HepG2 (cell line): ENCODE data around the gene MYOZ3. TPM values are rescaled to one million over a fixed set of nuclear protein-coding genes. Genes with fewer than 3 reads are reported as not detected.

ENCODE experiments used
- BRCA1 ChIP-seq: sonication (generic); formaldehyde crosslinking; IDR thresholded peaks from 2 replicates; pipeline ENCODE4 v1.4.0; 2020; ENCODE audit warnings: missing genetic modification reagents
- EP300 ChIP-seq, 3 experiments: sonication (generic) in 1 of 3; formaldehyde crosslinking in 1 of 3; IDR thresholded peaks; 2 replicates each; pipeline versions ENCODE4 v1.5.1 to v1.6.1; 2011 to 2020; ENCODE audit warnings: low read depth in 2 of 3, low read length in 2 of 3, borderline replicate concordance in 1 of 3, improper control_type of control experiment in 1 of 3, mild to moderate bottlenecking in 1 of 3, missing genetic modification reagents in 1 of 3, moderate library complexity in 1 of 3
- HMG20A ChIP-seq: IDR thresholded peaks from 2 replicates; pipeline ENCODE4 v1.6.1; 2016; ENCODE audit warnings: borderline replicate concordance
- LCORL ChIP-seq, 2 experiments: fragments of 450-650 bp in 1 of 2; sonication (generic) in 1 of 2; formaldehyde crosslinking in 1 of 2; IDR thresholded peaks; 2 replicates each; pipeline versions ENCODE4 v1.5.0 to v1.6.1; 2017 to 2020; ENCODE audit warnings: antibody characterized with exemption in 1 of 2, missing genetic modification reagents in 1 of 2
- NFYC ChIP-seq: IDR thresholded peaks from 2 replicates; pipeline ENCODE4 v1.6.1; 2016; ENCODE audit warnings: missing genetic modification reagents, missing compliant biosample characterization
- THAP11 ChIP-seq: IDR thresholded peaks from 2 replicates; pipeline ENCODE4 v1.6.1; 2016; ENCODE audit warnings: missing biosample characterization, missing genetic modification reagents
- ZMYM4 ChIP-seq: sonication (generic); formaldehyde crosslinking; IDR thresholded peaks from 2 replicates; pipeline ENCODE4 v1.8.1; 2023; ENCODE audit warnings: mild to moderate bottlenecking, missing genetic modification reagents
- ZNF180 ChIP-seq: sonication (generic); formaldehyde crosslinking; IDR thresholded peaks from 2 replicates; pipeline ENCODE4 v1.4.0; 2020; ENCODE audit warnings: low read depth, missing genetic modification reagents, borderline replicate concordance
- ZNF430 ChIP-seq: sonication (generic); formaldehyde crosslinking; IDR thresholded peaks from 2 replicates; pipeline ENCODE4 v1.9.0; 2021; ENCODE audit warnings: mild to moderate bottlenecking, missing genetic modification reagents
- ZSCAN31 ChIP-seq: sonication (generic); formaldehyde crosslinking; IDR thresholded peaks from 2 replicates; pipeline ENCODE4 v1.5.0; 2020; ENCODE audit warnings: low read depth, mild to moderate bottlenecking, missing genetic modification reagents
- polyA plus RNA-seq, 8 experiments: library from polyadenylated mRNA; depleted of rRNA in 3 of 8; stranded (reverse) in 7 of 8; unstranded in 1 of 8; fragments of >200 nt; fragmentation: Illumina TruSeq in 4 of 8; extraction: Trizol in 4 of 8; gene quantifications; 2 replicates each; pipeline versions ENCODE4 v1.2.1 to v1.2.3, GENCODE V29; 2011 to 2016; ENCODE audit warnings: low read depth in 4 of 8, missing spikeins in 1 of 8, mixed read lengths in 1 of 8; ENCODE audit not compliant: insufficient read depth in 1 of 8
- total RNA-seq, 5 experiments: library from RNA; depleted of rRNA; stranded (reverse); fragments of >200 nt; fragmentation: Illumina TruSeq; extraction: Trizol; gene quantifications; 2 replicates each; pipeline ENCODE4 v1.2.3, GENCODE V29; 2016; ENCODE audit warnings: low read depth in 1 of 5
- TF ChIP-seq, protein P1 (sequence below): sonication (generic); formaldehyde crosslinking; IDR thresholded peaks from 2 replicates; pipeline ENCODE4 v1.4.0; 2020; ENCODE audit warnings: mild to moderate bottlenecking, missing genetic modification reagents
- TF ChIP-seq, protein P2 (sequence below): IDR thresholded peaks from 2 replicates; pipeline ENCODE4 v1.6.1; 2016; ENCODE audit warnings: missing compliant biosample characterization, missing genetic modification reagents, borderline replicate concordance
- TF ChIP-seq, protein P3 (sequence below): sonication (generic); formaldehyde crosslinking; IDR thresholded peaks from 2 replicates; pipeline ENCODE4 v1.4.0; 2020; ENCODE audit warnings: mild to moderate bottlenecking, missing genetic modification reagents, borderline replicate concordance
- TF ChIP-seq, protein P4 (sequence below): sonication (generic); formaldehyde crosslinking; IDR thresholded peaks from 2 replicates; pipeline ENCODE4 v1.5.0; 2020; ENCODE audit warnings: missing genetic modification reagents
- TF ChIP-seq, protein P5 (sequence below): IDR thresholded peaks from 2 replicates; pipeline ENCODE4 v1.6.1; 2016; ENCODE audit warnings: missing biosample characterization, missing genetic modification reagents, low read depth
- TF ChIP-seq, protein P6 (sequence below): sonication (generic); formaldehyde crosslinking; IDR thresholded peaks from 2 replicates; pipeline ENCODE4 v1.5.1; 2020; ENCODE audit warnings: mild to moderate bottlenecking, moderate library complexity, missing genetic modification reagents
- TF ChIP-seq, protein P7 (sequence below): sonication (generic); formaldehyde crosslinking; IDR thresholded peaks from 2 replicates; pipeline ENCODE4 v1.5.0; 2020; ENCODE audit warnings: mild to moderate bottlenecking, missing genetic modification reagents

Gene MYOZ3
- total and polyA plus RNA-seq, 2 of the 13 experiments (the other 11 are each of a cell fraction or from before 2014, with no cell fraction given) = 0.05 TPM; not detected in 1

DNA sequence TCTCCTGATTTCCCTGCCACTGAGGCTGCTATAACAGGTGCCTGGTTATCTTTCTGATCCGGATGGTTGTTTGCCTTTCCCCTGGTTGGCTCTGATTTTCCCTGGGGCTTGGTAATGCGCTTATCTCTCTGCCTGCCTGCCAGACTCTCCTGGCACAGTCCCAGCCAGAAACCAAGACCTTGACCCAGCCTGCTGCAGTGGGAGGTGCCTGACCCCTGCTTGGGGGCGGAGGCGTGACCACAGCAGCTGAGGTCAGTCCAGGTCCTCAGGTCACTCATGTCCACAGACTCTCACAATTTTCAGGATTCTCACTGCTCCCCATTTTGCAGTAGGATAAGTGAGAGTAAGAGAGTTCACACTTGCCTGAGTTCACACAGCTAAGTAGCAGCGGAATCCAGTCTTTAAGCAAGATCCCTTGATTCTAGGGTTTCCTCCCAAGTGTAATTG lies 45.0 kb upstream of the MYOZ3 start (continued):
- TF ChIP-seq LCORL (IDR thresholded peaks at IDR 0.05) = no peak
- peak; percentile 55; the same call in 1 of the 2 replicates for TF ChIP-seq LCORL (CRISPR knock-in tag; IDR thresholded peaks at IDR 0.05)
- TF ChIP-seq, protein P1, sequence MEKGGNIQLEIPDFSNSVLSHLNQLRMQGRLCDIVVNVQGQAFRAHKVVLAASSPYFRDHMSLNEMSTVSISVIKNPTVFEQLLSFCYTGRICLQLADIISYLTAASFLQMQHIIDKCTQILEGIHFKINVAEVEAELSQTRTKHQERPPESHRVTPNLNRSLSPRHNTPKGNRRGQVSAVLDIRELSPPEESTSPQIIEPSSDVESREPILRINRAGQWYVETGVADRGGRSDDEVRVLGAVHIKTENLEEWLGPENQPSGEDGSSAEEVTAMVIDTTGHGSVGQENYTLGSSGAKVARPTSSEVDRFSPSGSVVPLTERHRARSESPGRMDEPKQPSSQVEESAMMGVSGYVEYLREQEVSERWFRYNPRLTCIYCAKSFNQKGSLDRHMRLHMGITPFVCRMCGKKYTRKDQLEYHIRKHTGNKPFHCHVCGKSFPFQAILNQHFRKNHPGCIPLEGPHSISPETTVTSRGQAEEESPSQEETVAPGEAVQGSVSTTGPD (CRISPR knock-in tag) = peak; percentile 96
- TF ChIP-seq, protein P2, sequence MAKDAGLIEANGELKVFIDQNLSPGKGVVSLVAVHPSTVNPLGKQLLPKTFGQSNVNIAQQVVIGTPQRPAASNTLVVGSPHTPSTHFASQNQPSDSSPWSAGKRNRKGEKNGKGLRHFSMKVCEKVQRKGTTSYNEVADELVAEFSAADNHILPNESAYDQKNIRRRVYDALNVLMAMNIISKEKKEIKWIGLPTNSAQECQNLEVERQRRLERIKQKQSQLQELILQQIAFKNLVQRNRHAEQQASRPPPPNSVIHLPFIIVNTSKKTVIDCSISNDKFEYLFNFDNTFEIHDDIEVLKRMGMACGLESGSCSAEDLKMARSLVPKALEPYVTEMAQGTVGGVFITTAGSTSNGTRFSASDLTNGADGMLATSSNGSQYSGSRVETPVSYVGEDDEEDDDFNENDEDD = no peak
- peak; percentile 59; the same call in 1 of the 2 replicates for TF ChIP-seq ZMYM4 (CRISPR knock-in tag)
- TF ChIP-seq, protein P3, sequence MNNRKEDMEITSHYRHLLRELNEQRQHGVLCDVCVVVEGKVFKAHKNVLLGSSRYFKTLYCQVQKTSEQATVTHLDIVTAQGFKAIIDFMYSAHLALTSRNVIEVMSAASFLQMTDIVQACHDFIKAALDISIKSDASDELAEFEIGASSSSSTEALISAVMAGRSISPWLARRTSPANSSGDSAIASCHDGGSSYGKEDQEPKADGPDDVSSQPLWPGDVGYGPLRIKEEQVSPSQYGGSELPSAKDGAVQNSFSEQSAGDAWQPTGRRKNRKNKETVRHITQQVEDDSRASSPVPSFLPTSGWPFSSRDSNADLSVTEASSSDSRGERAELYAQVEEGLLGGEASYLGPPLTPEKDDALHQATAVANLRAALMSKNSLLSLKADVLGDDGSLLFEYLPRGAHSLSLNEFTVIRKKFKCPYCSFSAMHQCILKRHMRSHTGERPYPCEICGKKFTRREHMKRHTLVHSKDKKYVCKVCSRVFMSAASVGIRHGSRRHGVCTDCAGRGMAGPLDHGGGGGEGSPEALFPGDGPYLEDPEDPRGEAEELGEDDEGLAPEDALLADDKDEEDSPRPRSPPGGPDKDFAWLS = peak; percentile 72; the same call in 1 of the 2 replicates
- TF ChIP-seq, protein P4, sequence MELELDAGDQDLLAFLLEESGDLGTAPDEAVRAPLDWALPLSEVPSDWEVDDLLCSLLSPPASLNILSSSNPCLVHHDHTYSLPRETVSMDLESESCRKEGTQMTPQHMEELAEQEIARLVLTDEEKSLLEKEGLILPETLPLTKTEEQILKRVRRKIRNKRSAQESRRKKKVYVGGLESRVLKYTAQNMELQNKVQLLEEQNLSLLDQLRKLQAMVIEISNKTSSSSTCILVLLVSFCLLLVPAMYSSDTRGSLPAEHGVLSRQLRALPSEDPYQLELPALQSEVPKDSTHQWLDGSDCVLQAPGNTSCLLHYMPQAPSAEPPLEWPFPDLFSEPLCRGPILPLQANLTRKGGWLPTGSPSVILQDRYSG (CRISPR knock-in tag) = no peak
- no peak for TF ChIP-seq NFYC (CRISPR knock-in tag)
- peak in 1 of 2 experiments; percentile 57; a peak in 2 of 4 replicates for TF ChIP-seq EP300 (IDR thresholded peaks at IDR 0.05; ENCODE audit: low read depth in 2 of 2, low read length in 2 of 2)
- TF ChIP-seq EP300 (CRISPR knock-in tag; IDR thresholded peaks at IDR 0.05; ENCODE audit: borderline replicate concordance) = no peak
- TF ChIP-seq, protein P5, sequence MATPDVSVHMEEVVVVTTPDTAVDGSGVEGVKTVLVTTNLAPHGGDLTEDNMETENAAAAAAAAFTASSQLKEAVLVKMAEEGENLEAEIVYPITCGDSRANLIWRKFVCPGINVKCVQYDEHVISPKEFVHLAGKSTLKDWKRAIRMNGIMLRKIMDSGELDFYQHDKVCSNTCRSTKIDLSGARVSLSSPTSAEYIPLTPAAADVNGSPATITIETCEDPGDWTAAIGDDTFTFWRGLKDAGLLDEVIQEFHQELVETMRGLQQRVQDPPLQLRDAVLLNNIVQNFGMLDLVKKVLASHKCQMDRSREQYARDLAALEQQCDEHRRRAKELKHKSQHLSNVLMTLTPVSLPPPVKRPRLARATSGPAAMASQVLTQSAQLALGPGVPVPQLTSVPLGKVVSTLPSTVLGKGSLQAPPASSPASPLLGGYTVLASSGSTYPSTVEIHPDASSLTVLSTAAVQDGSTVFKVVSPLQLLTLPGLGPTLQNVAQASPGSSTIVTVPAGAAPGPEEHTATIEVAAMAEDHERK (CRISPR knock-in tag) = no peak
- TF ChIP-seq HMG20A (CRISPR knock-in tag) = peak; percentile 77; the same call in 1 of the 2 replicates
- TF ChIP-seq THAP11 (CRISPR knock-in tag) = 0 out of 2 replicates have a peak, but pooled peaks have one; percentile 27
- no peak for TF ChIP-seq ZNF180 (CRISPR knock-in tag)
- 0 out of 2 replicates have a peak, but pooled peaks have one; percentile 32 for TF ChIP-seq ZSCAN31
- TF ChIP-seq, protein P6, sequence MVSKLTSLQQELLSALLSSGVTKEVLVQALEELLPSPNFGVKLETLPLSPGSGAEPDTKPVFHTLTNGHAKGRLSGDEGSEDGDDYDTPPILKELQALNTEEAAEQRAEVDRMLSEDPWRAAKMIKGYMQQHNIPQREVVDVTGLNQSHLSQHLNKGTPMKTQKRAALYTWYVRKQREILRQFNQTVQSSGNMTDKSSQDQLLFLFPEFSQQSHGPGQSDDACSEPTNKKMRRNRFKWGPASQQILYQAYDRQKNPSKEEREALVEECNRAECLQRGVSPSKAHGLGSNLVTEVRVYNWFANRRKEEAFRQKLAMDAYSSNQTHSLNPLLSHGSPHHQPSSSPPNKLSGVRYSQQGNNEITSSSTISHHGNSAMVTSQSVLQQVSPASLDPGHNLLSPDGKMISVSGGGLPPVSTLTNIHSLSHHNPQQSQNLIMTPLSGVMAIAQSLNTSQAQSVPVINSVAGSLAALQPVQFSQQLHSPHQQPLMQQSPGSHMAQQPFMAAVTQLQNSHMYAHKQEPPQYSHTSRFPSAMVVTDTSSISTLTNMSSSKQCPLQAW (CRISPR knock-in tag) = peak; percentile 41; the same call in 1 of the 2 replicates
- 0 out of 2 replicates have a peak, but pooled peaks have one; percentile 49 for TF ChIP-seq ZNF430 (CRISPR knock-in tag)
- TF ChIP-seq, protein P7, sequence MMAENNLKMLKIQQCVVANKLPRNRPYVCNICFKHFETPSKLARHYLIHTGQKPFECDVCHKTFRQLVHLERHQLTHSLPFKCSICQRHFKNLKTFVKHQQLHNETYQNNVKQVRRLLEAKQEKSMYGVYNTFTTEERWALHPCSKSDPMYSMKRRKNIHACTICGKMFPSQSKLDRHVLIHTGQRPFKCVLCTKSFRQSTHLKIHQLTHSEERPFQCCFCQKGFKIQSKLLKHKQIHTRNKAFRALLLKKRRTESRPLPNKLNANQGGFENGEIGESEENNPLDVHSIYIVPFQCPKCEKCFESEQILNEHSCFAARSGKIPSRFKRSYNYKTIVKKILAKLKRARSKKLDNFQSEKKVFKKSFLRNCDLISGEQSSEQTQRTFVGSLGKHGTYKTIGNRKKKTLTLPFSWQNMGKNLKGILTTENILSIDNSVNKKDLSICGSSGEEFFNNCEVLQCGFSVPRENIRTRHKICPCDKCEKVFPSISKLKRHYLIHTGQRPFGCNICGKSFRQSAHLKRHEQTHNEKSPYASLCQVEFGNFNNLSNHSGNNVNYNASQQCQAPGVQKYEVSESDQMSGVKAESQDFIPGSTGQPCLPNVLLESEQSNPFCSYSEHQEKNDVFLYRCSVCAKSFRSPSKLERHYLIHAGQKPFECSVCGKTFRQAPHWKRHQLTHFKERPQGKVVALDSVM (CRISPR knock-in tag) = no peak
- TF ChIP-seq BRCA1 (CRISPR knock-in tag) = no peak
